HG02943 (cell line): Measurements from ENCODE around the gene DCAF11.

Experiments used
- ATAC-seq: cut with Tn5 transposase; IDR thresholded peaks from one replicate; pipeline ENCODE4 v1.9.1; 2021; ENCODE audit warnings: mild to moderate bottlenecking, low read depth, moderate library complexity; ENCODE audit not compliant: unreplicated experiment

DCAF11 gene

DNA sequence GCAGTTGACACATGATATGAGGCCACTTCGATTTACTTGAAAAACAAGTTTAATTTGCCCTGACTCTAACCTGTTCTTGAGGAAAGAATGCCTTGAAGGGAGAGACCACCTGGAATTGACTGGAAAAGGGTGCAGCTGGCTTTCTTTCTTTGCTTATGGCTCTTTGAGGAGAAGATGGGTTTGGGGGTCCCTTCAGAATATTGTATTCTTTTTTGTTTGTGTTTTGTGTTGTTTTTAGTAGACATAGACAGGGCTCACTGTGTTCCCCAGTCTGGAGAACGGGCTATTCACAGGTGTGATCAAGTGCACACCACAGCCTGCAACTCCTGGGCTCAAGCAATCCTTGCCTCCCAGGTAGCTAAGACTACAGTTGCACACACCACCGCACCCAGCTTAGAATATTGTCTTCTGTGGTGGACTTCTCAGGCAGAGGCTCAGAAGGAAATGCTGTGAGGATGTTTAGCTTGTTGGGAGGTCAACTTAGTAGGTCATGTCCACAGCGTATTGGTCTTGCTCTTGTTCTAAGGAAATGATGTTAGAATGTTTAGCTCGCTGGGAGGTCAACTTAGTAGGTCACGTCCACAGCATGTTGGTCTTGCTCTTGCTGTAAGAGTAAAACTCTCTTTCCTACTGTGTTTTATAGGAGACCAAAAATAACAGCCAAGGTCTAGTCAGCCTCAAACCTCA is 1.7 kb downstream of the DCAF11 start:
- ATAC-seq: no peak

GRCh38 chr14:24117179-24117578 is 2.6 kb downstream of the DCAF11 start:
- no peak for ATAC-seq

DNA sequence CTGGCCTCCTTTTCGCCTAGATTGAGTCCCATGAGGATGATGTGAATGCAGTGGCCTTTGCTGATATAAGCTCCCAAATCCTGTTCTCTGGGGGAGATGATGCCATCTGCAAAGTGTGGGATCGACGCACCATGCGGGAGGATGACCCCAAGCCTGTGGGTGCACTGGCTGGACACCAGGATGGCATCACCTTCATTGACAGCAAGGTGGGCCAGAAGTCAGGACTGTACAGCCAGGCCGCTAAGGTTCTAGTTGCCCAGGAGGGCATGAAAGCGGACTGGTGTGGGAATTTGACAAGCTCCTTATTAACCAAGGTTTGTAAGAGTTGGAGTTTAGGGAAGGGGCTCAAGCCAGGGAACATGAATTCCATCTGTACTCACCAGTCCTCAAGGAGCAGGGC is 5.1 kb downstream of the DCAF11 start:
- ATAC-seq: no peak

- ATAC-seq: no peak
Observed at GRCh38 chr14:24121210-24121609, 6.6 kb downstream of the DCAF11 start.

GRCh38 chr14:24122416-24122815 is 7.8 kb downstream of the DCAF11 start:
- no peak for ATAC-seq

DNA sequence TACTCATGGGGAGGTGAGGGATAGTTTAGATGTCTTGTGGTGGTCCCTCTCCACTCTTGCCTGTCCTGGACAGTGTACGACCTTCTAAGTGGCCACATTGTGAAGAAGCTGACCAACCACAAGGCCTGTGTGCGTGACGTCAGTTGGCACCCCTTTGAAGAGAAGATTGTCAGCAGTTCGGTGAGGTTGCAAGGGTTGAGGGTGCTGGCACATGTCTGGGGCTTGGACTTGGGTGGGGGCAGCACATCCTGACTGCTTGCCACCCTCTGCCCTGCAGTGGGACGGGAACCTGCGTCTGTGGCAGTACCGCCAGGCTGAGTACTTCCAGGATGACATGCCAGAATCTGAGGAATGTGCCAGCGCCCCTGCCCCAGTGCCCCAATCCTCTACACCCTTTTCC is 8.3 kb downstream of the DCAF11 start:
- no peak for ATAC-seq

DNA sequence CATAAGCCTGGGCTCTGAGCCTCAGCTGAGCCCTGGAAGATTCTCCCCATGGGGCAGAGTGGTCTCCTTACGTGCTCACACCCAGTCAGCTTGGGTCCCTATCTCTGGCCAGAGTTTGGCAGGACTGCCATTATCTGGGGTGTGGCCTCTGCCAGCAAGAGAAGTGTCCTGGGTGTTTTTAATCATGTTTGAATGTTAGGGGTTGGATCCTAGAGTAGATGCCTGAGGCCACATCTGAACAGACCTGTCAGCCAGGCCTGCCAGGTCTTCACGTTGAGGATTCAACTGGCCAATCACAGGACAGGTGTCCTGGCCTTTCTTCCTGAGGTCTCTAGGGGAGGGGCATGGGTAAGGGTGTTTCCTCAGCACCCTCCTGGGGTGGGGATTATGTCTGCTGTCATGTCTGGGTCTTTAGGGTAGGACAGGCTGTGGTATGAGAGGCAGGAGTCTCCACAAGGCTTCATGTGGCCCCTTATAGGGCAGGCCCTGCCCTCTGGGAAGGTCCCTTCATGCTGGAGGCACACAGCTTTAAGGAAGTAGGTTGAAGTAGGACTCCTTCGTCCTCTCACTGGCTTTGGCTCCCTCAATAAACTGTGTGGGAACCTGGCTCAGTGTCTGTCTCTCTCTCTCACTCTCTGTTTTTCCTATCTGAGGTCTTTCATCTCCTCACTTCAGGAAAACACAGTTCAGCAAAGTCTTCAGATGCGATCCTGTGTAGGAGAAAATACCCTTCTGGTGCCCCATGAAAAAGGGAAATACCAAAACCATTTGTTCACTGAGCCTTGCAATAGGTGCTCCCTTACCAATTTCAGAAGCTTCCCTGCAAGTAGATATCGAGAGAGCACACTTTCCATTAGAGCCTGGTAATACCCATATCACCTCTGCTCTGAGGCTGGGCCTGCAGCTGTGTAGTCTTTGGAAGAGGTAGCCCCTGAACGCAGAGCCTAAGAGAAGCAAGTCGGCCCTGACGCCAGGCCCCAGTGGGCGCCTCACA is 9.1 kb downstream of the DCAF11 start:
- no peak for ATAC-seq

DNA sequence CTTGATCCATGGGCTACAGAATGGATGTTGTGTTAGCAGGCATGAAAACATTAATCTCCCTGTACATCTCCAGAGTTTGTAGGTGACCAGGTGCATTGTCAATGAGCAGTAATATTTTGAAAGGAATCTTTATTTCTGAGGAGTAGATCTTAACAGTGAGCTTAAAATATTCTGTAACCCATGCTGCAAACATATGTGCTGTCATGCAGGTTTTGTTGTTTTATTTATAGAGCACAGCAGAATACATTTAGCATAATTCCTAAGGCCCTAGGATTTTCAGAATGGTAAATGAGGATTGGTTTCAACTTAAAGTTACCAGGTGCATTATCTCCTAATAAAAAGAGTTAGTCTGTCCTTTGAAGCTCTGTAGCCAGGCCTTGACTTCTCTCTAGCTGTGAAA is 12.4 kb downstream of the DCAF11 start:
- ATAC-seq: no peak

GRCh38 chr14:24127673-24128072 is 13.1 kb downstream of the DCAF11 start:
- no peak for ATAC-seq

DNA sequence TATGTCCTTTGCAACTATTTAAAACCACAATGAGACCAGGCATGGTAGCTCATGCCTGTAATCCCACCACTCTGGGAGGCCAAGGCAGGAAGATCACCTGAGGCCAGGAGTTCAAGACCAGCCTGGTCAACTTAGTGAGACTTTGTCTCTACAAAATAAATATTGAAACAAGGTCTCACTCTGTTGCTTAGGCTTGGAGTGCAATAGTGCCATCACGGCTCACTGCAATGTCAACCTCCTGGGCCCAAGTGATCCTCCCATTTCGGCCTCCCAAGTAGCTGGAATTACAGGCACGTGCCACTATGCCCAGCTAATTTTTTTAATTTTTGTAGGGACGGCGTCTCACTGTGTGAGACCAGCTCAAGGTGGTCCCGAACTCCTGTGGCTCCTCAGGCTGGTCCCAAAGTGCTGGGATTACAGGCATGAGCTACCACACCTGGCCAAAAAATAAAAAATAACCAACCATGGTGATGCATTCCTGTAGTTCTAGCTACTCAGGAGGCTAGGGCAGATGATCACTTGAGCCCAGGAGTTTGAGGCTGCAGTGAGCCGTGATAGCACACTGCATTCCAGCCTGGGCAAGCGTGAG is 14.9 kb downstream of the DCAF11 start:
- ATAC-seq: no peak

- ATAC-seq: no peak
Observed at GRCh38 chr14:24130380-24130716, 15.8 kb downstream of the DCAF11 start, which contains the start of gene FITM1. FITM1 (plus strand) TSS chr14:24130659; CDS start chr14:24131564, 905 bp downstream.

DNA sequence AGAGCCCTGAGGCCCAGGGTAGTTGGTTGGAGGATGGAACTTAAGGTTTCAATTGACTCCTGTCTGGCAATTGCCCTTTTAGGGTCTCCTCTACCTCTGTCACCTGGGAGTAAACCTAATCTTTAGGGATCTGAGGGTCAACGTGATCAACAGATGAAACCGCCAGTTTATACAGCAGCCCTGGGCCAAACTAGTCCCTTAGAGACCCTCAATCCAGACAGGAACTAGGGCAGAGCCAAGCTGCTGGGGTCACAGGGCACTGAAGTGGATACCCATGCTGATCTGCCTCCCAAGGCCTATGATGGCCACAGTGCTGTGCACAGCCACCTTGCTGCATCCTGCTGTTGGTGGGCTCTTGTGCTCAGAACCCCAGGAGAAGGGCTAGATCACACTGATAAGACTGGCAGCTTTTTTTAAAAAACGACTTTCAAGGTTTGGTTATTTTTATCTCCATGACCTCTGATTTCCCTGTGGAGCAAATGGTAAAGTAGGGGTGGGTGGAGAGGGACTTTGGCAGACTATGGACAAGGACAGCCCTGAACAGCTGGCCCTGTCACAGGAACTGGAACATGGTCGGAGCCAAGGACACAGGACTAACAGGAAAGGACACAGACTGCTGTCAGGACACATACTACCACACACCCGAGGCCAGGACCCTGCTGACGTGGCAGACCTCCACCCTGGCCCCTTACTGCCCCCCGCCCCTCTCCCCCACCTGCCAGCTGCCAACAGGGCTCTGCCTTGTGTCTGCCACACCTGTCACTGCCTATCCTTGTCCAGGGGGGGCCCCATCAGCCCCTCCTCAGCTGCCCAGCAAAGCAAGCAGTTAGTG is 16.4 kb downstream of the DCAF11 start:
- ATAC-seq: no peak

DNA sequence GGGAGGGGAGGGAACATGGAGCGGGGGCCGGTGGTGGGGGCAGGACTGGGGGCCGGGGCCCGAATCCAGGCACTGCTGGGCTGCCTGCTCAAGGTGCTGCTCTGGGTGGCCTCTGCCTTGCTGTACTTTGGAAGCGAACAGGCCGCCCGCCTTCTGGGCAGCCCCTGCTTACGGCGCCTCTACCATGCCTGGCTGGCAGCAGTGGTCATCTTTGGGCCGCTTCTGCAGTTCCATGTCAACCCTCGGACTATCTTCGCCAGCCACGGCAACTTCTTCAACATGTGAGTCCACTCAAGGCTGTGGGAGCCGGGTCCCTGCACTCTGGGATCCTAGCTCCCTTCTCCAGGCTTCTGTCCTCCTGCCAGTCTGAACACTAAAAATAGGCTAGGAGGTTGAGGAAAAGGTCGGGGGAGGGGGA is 17.0 kb downstream of the DCAF11 start:
- no peak for ATAC-seq

DNA sequence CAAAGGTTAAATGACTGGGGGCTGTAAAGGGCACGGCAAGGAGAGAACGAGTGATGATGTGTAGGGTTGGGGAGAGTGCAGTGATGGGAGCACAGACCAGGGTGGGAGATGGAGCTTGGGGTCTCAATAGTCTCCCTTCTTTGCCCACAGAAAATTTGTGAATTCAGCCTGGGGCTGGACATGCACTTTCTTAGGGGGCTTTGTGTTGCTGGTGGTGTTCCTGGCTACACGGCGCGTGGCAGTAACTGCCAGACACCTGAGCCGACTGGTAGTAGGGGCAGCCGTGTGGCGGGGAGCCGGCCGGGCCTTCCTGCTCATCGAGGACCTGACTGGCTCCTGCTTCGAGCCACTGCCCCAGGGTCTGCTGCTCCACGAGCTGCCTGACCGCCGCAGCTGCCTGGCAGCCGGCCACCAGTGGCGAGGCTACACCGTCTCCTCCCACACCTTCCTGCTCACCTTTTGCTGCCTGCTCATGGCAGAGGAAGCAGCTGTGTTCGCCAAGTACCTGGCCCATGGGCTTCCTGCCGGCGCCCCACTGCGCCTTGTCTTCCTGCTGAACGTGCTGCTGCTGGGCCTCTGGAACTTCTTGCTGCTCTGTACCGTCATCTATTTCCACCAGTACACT is 17.6 kb downstream of the DCAF11 start:
- no peak for ATAC-seq

- ATAC-seq: no peak
Observed at GRCh38 chr14:24132976-24133375, 18.4 kb downstream of the DCAF11 start.

DNA sequence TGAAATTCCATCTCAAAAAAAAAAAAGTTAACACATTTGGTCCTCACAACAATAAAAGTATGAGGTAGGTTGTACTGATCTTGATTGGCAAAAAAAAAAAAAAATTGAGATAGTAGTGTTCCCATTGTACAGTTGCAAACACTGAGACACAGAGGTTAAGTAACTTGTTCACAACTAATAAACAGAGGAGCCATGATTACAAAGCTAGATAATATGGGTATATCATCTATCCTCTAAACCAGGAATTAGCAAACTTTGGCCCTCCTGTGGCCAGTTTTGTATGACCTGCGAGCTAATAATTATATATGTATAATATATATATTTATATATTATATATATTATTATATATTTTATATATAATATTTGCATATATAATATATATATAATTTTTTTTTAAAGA is 19.2 kb downstream of the DCAF11 start:
- ATAC-seq: no peak

DNA sequence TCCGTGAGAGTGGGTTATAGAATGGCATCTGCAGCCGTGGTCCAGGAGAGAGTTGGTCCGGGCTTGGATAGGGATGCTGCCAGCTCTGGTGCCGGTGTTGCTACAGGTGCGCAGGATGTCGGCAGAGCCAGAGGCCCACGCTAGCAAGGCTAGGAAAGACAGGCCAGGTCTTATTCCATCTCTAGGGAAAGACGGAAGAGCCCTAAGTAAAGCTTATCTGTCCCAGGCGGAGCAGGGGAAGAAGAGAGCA is 20.9 kb downstream of the DCAF11 start:
- peak; percentile 17 for ATAC-seq

- peak; percentile 79 for ATAC-seq
Observed at GRCh38 chr14:24135834-24136683, 21.5 kb downstream of the DCAF11 start, which contains the start of gene PSME1. PSME1 (plus strand) TSS chr14:24136194; CDS start chr14:24136263, 69 bp downstream.
